UCSD-AML1 (cell line): Measurements from ENCODE around the gene SF3B3.
"Not testable (repeated sequence)": the region's sequence is repeated elsewhere in the genome, so short reads cannot be mapped to it uniquely, and the experiment has no call there.

Experiments used
- DNase-seq: peaks from one replicate; lab custom pipeline; 2025; ENCODE audit not compliant: unreplicated experiment; lab: John Stamatoyannopoulos, UW

SF3B3 gene

GRCh38 chr16:70588565-70588964, 64.9 kb downstream of the SF3B3 start:
- no peak for DNase-seq

GRCh38 chr16:70589416-70589815, 65.8 kb downstream of the SF3B3 start:
- DNase-seq = not testable (repeated sequence)

GRCh38 chr16:70589998-70590471, 66.4 kb downstream of the SF3B3 start:
- DNase-seq = no peak

- DNase-seq = no peak
Measured at GRCh38 chr16:70590722-70591415, 67.3 kb downstream of the SF3B3 start.

- DNase-seq = no peak
Measured at GRCh38 chr16:70591615-70592014, 68.0 kb downstream of the SF3B3 start.

GRCh38 chr16:70592106-70592571, 68.5 kb downstream of the SF3B3 start:
- DNase-seq = no peak

- no peak for DNase-seq
Measured at GRCh38 chr16:70593544-70593943, 69.9 kb downstream of the SF3B3 start.

GRCh38 chr16:70594569-70594968, 71.0 kb downstream of the SF3B3 start:
- peak; percentile 35 for DNase-seq

- no peak for DNase-seq
Measured at GRCh38 chr16:70597135-70597835, 73.7 kb downstream of the SF3B3 start.

GRCh38 chr16:70598937-70599503, 75.4 kb downstream of the SF3B3 start:
- no peak for DNase-seq

GRCh38 chr16:70600730-70601129, 77.1 kb downstream of the SF3B3 start:
- no peak for DNase-seq

- DNase-seq = no peak
Measured at GRCh38 chr16:70601576-70602575, 78.3 kb downstream of the SF3B3 start.

- no peak for DNase-seq
Measured at GRCh38 chr16:70602831-70603230, 79.2 kb downstream of the SF3B3 start.

- DNase-seq = no peak
Measured at GRCh38 chr16:70604407-70605282, 81.0 kb downstream of the SF3B3 start.

GRCh38 chr16:70605283-70605657, 81.7 kb downstream of the SF3B3 start:
- DNase-seq = no peak

GRCh38 chr16:70608521-70608920, 84.9 kb downstream of the SF3B3 start:
- DNase-seq = no peak

- DNase-seq = no peak
Measured at GRCh38 chr16:70610273-70611223, 86.9 kb downstream of the SF3B3 start.

GRCh38 chr16:70611224-70611598, 87.6 kb downstream of the SF3B3 start:
- no peak for DNase-seq

- DNase-seq = no peak
Measured at GRCh38 chr16:70611785-70612303, 88.2 kb downstream of the SF3B3 start.
